Globus pallidus (tissue), 1 donor: ENCODE measurements around the gene AMBRA1.
"Not testable (repeated sequence)": the region's sequence is repeated elsewhere in the genome, so short reads cannot be mapped to it uniquely, and the experiment has no call there.

ENCODE experiments used
- DNase-seq: peaks from one replicate; pipeline ENCODE4 v3.0.0-alpha.2; 2015; ENCODE audit warnings: low spot score

The AMBRA1 gene

DNA sequence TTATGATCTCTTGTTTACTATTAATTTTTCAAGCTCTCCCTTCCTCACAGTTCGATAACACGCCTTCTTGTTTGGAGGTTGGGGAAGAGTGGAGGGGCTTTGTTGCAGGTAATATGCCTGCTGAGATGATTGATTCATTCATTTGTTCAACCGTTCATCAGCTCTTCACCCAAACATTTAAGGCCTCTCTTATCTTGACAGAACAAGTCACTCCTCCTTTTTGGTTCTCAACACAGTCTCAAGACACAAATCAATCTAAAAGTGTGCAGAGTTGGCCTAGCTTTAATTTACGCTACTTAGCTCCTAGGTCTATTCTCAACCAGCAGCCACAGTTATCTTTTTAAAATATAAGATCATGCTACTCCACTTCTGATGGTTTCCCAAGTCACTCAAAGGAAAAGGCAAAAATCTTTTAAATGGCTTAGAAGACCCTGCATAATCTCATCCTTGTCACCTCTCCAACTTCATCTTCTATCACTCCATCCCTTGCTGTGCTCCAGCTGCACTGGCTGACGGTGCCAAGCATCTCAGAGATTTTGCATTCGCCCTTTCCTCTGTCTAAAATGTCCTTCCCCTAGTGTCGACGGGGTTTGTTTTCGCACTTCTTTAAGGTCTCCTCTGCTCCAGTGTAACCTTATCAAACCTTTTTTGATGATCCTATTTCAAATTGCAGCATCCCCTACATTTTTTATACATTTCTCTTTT is 60.3 kb downstream of the AMBRA1 start:
- DNase-seq, result no peak

DNA sequence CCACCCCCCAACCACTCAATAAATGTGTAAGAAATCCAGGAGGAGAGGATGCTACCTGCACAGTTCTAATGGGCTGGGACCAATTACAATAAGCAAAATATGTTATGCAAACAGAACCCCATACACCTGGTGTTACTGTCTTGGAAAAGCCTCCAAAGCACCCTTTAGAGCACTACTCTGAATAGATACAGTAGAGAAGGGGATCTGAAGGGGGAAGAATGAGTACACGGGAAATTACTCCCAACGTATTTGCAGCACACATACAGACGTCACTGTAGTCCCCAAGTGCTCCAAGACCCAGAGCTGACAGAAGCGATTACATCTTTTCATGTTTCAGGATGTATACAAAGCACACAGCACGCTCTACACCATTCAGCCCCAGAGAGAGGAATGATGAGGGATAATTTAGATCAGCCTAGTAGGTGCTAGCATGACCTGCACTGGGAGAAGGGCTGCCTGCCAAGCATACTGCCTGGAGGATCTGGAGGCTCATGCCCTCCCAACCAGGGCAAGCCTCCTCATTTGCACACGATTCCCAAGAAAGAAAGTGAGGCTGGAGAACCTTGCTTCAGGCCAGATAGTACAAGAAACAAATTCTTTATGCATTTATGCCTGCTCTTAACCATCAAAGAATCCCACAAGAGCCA is 63.8 kb downstream of the AMBRA1 start:
- no peak for DNase-seq

- peak; percentile 37 for DNase-seq
Observed at GRCh38 chr11:46529095-46529905, 64.5 kb downstream of the AMBRA1 start.

DNA sequence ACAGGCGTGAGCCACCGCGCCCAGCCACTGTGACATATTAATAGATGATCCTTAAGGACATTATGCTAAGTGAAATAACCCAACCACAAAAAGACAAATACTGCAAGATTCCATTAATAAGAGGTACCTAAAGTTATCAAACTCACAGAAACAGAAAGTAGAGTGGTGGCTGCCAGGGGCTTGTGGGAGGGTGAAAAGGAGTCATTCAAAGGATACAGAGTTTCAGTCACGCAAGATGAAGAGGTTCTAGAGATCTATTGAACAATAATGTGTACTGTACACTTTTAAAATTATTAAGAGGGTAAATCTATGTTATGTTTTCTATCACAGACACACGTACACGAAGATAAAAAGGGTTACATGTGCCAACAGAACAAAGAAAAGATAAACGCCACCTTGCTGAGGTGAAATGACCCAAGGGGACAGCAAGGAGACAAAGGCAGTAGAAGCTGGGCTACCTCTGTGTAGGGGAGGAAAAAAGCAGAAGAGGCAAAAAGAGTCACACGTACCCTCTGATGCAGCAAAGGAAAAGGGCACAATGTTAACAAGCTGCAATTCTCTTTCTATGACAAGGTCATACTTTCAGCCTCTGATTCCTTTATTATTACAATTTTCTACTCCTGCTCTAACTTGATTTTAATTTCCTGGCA is 65.3 kb downstream of the AMBRA1 start:
- no peak for DNase-seq

- no peak for DNase-seq
Observed at GRCh38 chr11:46527591-46528130, 66.2 kb downstream of the AMBRA1 start.

DNA sequence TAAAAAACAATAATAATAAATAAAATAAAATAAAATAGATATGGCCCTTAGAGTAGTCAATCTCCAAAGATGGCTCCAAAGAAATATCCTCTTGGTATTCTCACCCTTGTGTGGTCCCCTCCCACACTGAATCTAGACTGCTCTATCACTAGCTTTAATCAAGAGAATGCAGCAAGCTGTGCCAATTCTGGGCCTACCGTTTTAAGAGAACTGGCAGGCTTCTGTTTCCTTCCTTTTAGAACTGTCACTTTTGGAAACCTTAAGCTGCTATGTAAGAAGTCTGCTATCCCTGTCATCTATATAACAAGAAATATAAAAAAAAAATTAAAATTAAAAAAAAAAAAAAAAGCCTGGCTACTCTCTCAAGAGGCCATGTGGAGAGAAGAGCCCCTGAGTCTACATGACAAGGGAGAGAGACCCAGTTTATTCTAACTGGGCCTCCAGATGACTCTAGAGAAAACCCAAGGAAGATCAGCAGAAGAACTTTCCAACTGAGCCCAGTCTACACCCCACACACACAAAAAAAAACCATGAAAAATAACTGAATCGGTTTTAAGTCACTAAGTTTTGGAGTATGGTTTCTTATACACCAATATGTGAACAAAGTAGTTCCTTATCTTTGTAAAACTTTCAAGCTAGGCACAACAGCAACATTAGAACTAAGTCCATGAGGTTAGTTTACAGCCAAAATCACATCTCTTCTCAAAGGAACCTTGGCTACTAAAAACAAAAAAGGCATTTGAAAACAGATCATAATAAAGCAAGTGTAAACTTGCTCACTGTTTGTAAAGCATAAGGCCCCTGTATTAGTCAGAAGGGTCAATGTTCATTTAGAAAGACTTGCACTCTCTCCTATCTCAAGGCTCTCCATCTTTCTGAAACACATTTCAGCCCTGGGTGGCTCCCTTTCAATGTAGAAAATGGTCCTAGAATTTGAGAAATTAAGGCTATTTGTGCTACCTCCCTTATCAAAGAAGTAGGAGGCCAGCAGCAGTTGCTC is 67.3 kb downstream of the AMBRA1 start:
- no peak for DNase-seq

DNA sequence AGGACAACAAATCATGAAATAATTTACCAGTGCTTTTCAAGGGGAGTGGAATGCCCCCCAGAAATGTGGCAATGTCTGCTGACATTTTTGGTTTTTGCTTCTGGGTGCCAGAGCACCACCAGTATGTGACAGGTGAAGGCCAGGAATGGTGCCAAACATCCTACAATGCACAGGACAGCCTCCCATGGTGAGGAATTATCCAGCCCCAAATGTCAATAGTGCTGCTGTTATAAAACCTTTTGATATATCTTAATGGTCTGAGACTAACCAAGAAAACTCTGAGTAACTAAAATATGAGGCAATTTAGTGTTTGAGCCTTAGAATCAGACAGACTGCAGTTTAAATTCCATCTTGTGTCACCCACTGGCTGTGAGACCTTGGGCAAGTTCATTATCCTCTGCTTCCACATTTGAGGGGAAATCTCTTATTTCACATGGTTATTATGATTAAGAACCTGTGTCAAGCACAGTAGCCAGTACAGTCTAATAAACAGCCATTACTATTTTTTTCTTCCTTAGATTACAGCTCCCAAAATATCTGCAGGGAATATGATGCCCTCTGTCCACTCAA is 69.5 kb downstream of the AMBRA1 start:
- no peak for DNase-seq

- DNase-seq, result no peak
Observed at GRCh38 chr11:46523290-46523689, 70.5 kb downstream of the AMBRA1 start.

GRCh38 chr11:46522682-46523281 is 71.0 kb downstream of the AMBRA1 start:
- no peak for DNase-seq

- DNase-seq, result no peak
Observed at GRCh38 chr11:46521961-46522681, 71.7 kb downstream of the AMBRA1 start.

DNA sequence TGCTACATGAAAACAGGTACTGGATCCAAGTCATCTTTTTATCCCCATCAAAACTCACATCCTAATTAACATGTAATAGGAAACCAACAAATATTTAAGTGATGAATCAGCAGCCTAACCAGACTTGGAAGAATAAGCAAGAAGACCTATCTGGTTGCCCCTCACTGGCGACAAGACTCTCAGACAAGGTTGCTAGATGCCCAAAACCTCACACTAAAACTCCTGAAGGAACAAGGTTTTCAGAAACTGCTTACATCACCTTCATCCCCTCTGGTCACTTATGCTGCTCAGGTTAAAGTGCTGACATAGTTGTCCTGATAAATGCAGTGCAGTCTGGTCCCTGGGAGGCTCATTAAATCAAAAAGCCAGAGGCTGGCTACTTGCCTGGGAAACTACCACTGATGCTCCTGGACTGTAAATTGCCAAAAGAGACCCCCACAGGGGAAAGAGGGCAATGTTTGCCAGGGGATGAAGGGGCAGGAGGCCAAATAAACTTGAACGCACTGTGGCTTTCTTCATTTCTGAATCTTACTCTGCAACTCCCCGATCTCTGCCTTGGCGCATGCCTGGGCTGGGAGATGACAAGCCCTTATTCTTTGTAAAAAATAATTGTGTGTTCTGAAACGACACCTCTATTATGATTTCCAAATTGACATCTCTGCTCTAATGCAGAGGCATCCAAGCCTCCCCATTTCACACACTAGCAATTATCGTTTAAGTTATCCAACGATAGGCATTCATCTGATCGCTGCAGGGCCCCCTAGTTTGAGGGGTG is 72.7 kb downstream of the AMBRA1 start:
- no peak for DNase-seq

DNA sequence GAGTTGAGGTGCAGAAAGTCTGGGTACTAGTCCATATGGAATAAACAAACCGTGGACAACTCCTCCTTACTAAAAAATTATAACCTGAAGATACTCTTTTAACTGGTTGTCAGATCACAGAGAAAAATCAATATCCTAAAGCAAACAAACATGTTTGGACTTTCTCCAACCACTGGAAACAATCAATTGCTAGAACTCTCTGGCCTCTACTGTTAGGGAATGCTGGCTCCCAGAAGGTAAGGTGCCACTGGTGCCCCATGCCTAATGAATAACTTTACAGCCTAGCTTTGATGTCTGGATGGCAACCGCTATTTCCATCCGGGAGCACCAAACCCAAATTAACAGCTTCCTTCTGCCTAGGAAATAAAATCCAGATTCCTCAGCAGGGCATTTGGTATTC is 74.5 kb downstream of the AMBRA1 start:
- no peak for DNase-seq

GRCh38 chr11:46518928-46519327 is 74.9 kb downstream of the AMBRA1 start:
- DNase-seq, result not testable (repeated sequence)

DNA sequence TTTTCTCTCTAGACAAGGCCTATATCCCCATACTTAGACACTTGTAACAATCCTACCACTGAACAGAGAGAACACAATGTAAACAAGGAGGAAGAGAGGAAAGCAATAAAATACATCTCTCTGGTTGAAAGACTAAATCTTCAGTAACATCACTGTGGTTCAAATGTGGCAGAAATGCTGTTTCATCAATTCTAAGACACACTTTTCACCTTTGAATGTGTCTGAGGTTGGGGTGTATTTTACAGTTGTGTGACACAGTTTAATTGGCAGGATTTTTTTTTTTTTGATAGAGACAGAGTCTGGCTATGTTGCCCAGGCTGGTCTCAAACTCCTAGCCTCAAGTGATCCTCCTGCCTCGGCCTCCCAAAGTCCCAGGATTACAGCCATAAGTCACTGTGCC is 79.5 kb downstream of the AMBRA1 start:
- no peak for DNase-seq

DNA sequence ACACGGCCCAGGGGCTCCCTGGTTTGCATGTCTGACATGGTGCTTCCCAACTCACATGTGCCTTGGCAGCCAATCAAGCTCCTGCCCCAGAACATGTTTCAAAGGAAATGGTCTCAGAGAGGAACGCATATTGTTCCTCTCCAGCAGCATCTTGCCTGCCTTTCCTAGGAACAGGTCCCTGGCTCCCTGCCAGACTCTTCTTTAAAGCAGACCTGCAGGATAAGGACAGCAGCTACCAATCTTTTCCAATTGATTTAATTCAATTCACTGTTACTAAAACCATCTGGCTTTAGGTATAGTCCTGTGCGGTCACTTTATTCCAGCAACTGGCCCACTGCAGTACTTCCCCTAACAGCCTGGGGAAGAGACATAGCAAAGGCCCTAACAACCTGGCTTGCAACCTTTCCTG is 79.9 kb downstream of the AMBRA1 start:
- no peak for DNase-seq

GRCh38 chr11:46512261-46512881 is 81.5 kb downstream of the AMBRA1 start:
- DNase-seq, result no peak

DNA sequence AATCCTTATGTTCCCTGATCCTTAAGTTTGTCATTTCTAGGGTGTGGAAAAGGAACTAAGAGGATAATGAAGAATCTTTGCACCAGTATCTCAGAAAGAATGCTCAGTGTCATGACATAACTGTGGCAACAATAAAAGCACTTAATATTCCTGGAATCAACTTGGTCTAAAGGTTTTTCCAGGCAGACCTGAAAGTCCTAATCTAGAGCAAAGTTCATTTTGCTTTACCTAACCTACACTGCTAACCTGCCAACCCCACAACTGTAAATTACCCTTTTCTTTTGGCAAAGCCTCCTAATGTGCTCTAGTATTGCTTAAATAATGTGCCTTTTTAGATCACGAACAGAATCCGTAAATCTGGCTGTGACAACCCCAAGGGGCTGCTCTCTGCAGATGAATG is 82.5 kb downstream of the AMBRA1 start:
- no peak for DNase-seq

DNA sequence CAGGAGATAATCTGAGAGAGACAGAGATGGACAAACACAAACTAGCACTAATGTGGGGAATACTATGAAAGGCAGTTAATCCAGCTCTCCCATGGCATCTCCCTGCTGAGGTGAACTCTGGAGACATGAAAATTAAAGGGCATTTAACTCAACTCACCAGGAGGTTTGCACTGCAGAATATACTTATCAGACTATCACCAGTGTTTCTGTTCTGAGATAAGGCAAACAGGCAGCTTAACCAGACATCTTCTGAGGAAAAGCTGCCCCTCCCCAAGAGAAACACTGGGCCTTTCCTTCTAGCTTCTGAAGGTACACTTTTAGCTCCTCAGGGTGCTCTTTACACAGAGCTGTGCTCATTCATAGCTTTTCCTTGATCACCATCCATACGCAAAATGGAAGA is 85.5 kb downstream of the AMBRA1 start:
- no peak for DNase-seq
